ENCODE measurements around the gene TRIM51. TPM values are rescaled to one million over a fixed set of nuclear protein-coding genes. Genes with fewer than 3 reads are reported as not detected.

The TRIM51 gene
- total RNA-seq, 1 donor from 2014 or later, result not detected

GRCh38 chr11:55920537-55920936 is 37.4 kb downstream of the TRIM51 start:
- Mint-ChIP-seq H3K4me1 (ENCODE audit: low read depth) (no peaks in the 10 kb centered on the region), H3K27ac (no peak overlapping the region), H3K4me3 (ENCODE audit: low read depth) (no peak overlapping the region), H3K27me3 (ENCODE audit: low read depth) (no peaks in the 10 kb centered on the region), H3K9me3 (peaks cover 27% of the 10 kb centered on the region), H3K36me3 (ENCODE audit: low read depth) (no peaks in the 10 kb centered on the region)
- DNase-seq (ENCODE audit: low spot score), result no peak
- intact Hi-C loops (cut with micrococcal nuclease), result no loop called here

GRCh38 chr11:55936300-55936699 is 53.2 kb downstream of the TRIM51 start, which contains the start of gene OR5I1:
Gene OR5I1 (minus strand): TSS chr11:55936400. CDS start chr11:55936400, 0 bp downstream.
- H3K27me3 Mint-ChIP-seq (ENCODE audit: low read depth), result no peaks in the 10 kb centered on the region
- no peaks in the 10 kb centered on the region for H3K4me1 Mint-ChIP-seq (ENCODE audit: low read depth)

More at GRCh38 chr11:55936300-55936699, 53.2 kb downstream of the TRIM51 start, which contains the start of gene OR5I1:
- Mint-ChIP-seq H3K9me3 (peaks cover 19% of the 10 kb centered on the region), H3K27ac (no peak within 1 kb of the TSS), H3K36me3 (ENCODE audit: low read depth) (no peaks in the 10 kb centered on the region), H3K4me3 (ENCODE audit: low read depth) (no peak within 1 kb of the TSS)
- DNase-seq (ENCODE audit: low spot score), result no peak
- intact Hi-C loops (cut with micrococcal nuclease), result no loop called here

Other genes starting within 250 kb of the TRIM51 start
- not detected in 2 replicates for gene OR4P4, start 248.2 kb upstream of the TRIM51 start, total RNA-seq
- not detected in 2 replicates for gene OR4S2, start 235.0 kb upstream of the TRIM51 start, total RNA-seq
- gene OR4C6, start 221.1 kb upstream of the TRIM51 start, total RNA-seq, result not detected in 2 replicates
- not detected in 2 replicates for gene OR5D13, start 109.9 kb upstream of the TRIM51 start, total RNA-seq
- gene OR5D14, start 87.7 kb upstream of the TRIM51 start, total RNA-seq, result not detected in 2 replicates
- gene OR5L1, start 71.9 kb upstream of the TRIM51 start, total RNA-seq, result not detected in 2 replicates
- not detected in 2 replicates for gene OR5D18, start 63.7 kb upstream of the TRIM51 start, total RNA-seq
- not detected in 2 replicates for gene OR5L2, start 56.1 kb upstream of the TRIM51 start, total RNA-seq
- gene OR5D16, start 44.5 kb upstream of the TRIM51 start, total RNA-seq, result not detected in 2 replicates
- gene OR5W2, start 31.3 kb downstream of the TRIM51 start, total RNA-seq, result not detected in 2 replicates
- not detected in 2 replicates for gene OR5I1, start 53.1 kb downstream of the TRIM51 start, total RNA-seq
- not detected in 2 replicates for gene OR10AG1, start 86.6 kb downstream of the TRIM51 start, total RNA-seq
- gene OR5F1, start 111.3 kb downstream of the TRIM51 start, total RNA-seq, result not detected in 2 replicates
- gene OR5AS1, start 144.4 kb downstream of the TRIM51 start, total RNA-seq, result not detected in 2 replicates
- gene OR8I2, start 210.0 kb downstream of the TRIM51 start, total RNA-seq, result not detected in 2 replicates
- gene OR8H2, start 220.4 kb downstream of the TRIM51 start, total RNA-seq, result not detected in 2 replicates
- gene OR8H3, start 239.1 kb downstream of the TRIM51 start, total RNA-seq, result not detected in 2 replicates

Data from activated T-helper 2 cell treated with anti-CD3 and anti-CD28 coated beads, Interferon-gamma antibody, Interleukin-2, Interleukin-4, amounts not matched to agents 10 μg/mL and 5 μg/mL and 100 μg/mL, durations not matched to agents 14 hours and 24 hours and 36 hours (primary cell).